H1 (cell line): ENCODE measurements around the gene CDC14B. TPM values are rescaled to one million over a fixed set of nuclear protein-coding genes. Genes with fewer than 3 reads are reported as not detected.

ENCODE experiments used
- FOSL1 ChIP-seq: IDR thresholded peaks from 2 replicates; pipeline ENCODE4 v1.6.1; 2011; ENCODE audit warnings: mild to moderate bottlenecking, low read depth, low read length, moderate library complexity; ENCODE audit not compliant: insufficient read depth
- GABPA ChIP-seq: IDR thresholded peaks from 2 replicates; pipeline ENCODE4 v1.6.1; 2011; ENCODE audit warnings: mild to moderate bottlenecking, low read length, moderate library complexity, borderline replicate concordance; ENCODE audit not compliant: insufficient read depth
- RNF2 ChIP-seq: fragments of 200-900, 300-1000 bp; sonication (generic); IDR thresholded peaks from 2 replicates; pipeline ENCODE4 v1.7.1; 2016; ENCODE audit warnings: borderline replicate concordance, low read depth, mild to moderate bottlenecking, antibody characterized with exemption, low read length; ENCODE audit not compliant: poor library complexity, severe bottlenecking; ENCODE audit errors: missing control alignments
- YY1 ChIP-seq: IDR thresholded peaks from 2 replicates; pipeline ENCODE4 v1.6.1; 2011; ENCODE audit warnings: low read depth, mild to moderate bottlenecking, low read length
- polyA plus RNA-seq, 7 experiments: library from polyadenylated mRNA; depleted of rRNA in 3 of 7; stranded (reverse) in 5 of 7; unstranded in 2 of 7; fragments of >200 nt in 5 of 7; fragments of 200-250 nt in 2 of 7; gene quantifications; 1 replicate in 5 of 7; 2 replicates in 1 of 7; 4 replicates in 1 of 7; pipeline versions ENCODE4 v1.2.1 to v1.2.3, GENCODE V29; 2011 to 2013; ENCODE audit warnings: missing spikeins in 2 of 7, mixed read lengths in 2 of 7
- total RNA-seq: library from RNA; stranded (reverse); fragmentation: NEBNext Ultra II Directional; extraction: Animal tissue kit (Norgen Biotek cat#: 25700); gene quantifications from 2 replicates; pipeline ENCODE4 v1.2.1, GENCODE V29; 2021
- TF ChIP-seq, protein P1 (sequence below): IDR thresholded peaks from 2 replicates; pipeline ENCODE4 v1.6.1; 2012; ENCODE audit warnings: inconsistent platforms

The CDC14B gene
- total and polyA plus RNA-seq, 2 of the 8 experiments (the other 6 are each of a cell fraction or from before 2014, with no cell fraction given) = 17.2 to 44.6 TPM

DNA sequence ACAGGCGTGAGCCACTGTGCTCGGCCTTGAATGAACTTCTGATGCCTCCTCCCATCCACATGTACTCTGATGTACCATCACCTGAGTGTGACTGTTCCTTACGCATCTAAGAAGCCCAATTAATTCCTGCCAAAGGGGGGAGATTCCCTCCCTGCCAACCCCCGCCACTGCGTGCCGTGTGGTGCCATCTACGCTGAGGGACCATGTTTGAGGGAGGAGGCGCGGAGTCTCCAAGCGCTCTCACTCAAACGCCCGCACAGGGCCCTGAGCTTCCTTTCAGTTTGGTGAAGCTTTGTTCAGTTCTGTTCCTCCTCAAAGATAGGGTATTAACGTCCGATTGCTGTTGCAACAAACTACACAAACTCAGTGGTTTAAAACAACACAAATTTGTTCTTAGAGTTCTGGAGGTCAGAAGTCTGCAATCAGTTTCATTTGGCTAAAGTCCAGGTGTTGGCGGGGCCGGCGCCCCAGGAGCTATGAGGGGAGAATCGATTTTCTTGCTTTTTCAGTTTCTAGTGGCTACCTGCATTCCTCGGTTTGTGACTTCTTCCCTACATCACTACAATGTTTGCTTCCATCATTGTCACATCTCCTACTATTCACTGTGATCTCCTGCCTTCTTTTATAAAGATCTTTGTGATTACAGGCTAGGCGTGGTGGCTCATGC lies 49.4 kb upstream of the CDC14B start (continued):
- TF ChIP-seq GABPA (no peak), RNF2 (no peak), YY1 (no peak), FOSL1 (no peak)
- TF ChIP-seq, protein P1, sequence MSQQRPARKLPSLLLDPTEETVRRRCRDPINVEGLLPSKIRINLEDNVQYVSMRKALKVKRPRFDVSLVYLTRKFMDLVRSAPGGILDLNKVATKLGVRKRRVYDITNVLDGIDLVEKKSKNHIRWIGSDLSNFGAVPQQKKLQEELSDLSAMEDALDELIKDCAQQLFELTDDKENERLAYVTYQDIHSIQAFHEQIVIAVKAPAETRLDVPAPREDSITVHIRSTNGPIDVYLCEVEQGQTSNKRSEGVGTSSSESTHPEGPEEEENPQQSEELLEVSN = no peak
